Measurements from ENCODE around the gene DHRS11. TPM values are rescaled to one million over a fixed set of nuclear protein-coding genes. Genes with fewer than 3 reads are reported as not detected.

DHRS11 gene
- polyA plus RNA-seq, 1 of the 3 experiments (the other 2 are of a cell fraction): 31.6 TPM

DNA sequence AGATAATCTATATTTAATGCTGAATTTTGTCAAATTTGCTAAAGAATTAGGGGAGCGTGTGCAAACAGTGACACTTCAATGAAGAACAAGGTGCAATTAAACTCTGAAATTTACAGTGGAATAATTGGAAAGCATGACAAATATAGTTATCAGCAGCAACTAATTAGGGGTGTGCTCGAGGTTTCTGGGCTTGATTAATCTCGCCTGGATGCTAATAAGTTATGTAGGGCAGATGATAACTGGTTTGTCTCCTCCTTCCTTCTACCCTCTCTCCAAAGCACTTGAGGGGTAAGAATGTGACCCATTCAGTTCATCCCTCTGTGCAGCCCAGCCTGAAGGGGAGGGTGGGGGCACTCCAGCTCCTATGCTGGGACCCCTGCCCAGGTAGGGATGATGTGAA is 31.6 kb downstream of the DHRS11 start:
- no peaks in the 10 kb centered on the region for H3K36me3 ChIP-seq (replicated peaks in 1 of 2; ENCODE audit: control insufficient read depth in 1 of 2, insufficient read depth in 2 of 2, low read length in 1 of 2)
- no peak overlapping the region for H3K27ac ChIP-seq (ENCODE audit: low read depth in 2 of 2, low read length in 1 of 2)
- H3K9me2 ChIP-seq: no peaks in the 10 kb centered on the region
- H3K9me3 ChIP-seq: no peaks in the 10 kb centered on the region
- H3K79me2 ChIP-seq (ENCODE audit: insufficient read depth): no peaks in the 10 kb centered on the region
- H2AFZ ChIP-seq (ENCODE audit: low read depth): no peak overlapping the region
- TF ChIP-seq, protein P1, sequence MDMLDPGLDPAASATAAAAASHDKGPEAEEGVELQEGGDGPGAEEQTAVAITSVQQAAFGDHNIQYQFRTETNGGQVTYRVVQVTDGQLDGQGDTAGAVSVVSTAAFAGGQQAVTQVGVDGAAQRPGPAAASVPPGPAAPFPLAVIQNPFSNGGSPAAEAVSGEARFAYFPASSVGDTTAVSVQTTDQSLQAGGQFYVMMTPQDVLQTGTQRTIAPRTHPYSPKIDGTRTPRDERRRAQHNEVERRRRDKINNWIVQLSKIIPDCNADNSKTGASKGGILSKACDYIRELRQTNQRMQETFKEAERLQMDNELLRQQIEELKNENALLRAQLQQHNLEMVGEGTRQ (IDR thresholded peaks at IDR 0.05; ENCODE audit: borderline replicate concordance, low read depth, low read length): no peak
- TF ChIP-seq RXRA (IDR thresholded peaks at IDR 0.05; ENCODE audit: borderline replicate concordance, low read depth): no peak
- TF ChIP-seq MEF2A (IDR thresholded peaks at IDR 0.05; ENCODE audit: borderline replicate concordance, low read depth): no peak
- TF ChIP-seq TCF12 (IDR thresholded peaks at IDR 0.05): no peak
- no peak for TF ChIP-seq JUND (IDR thresholded peaks at IDR 0.05)
- no peak for TF ChIP-seq RCOR1 (IDR thresholded peaks at IDR 0.05; ENCODE audit: low read length)
- TF ChIP-seq SMC3 (IDR thresholded peaks at IDR 0.05; ENCODE audit: low read depth, low read length): no peak
- no peak for TF ChIP-seq SIN3A (IDR thresholded peaks at IDR 0.05; ENCODE audit: borderline replicate concordance, low read depth, low read length)
- no peaks in the 10 kb centered on the region for H3K27me3 ChIP-seq (ENCODE audit: insufficient read depth)
- no peaks in the 10 kb centered on the region for H3F3A ChIP-seq (replicated peaks; ENCODE audit: insufficient read depth)
- H3K4me2 ChIP-seq: no peak overlapping the region
- 58% methylated on average over 3 of the region's 3 CpGs for WGBS (ENCODE audit: low lambda C conversion rate)
- CTCF ChIA-PET: interaction anchor here (1.0 to 13.5 kb wide), 4 partner anchors 9 to 617 kb away, joined by 4 to 236 read pairs (median 46); partner anchors contain the start of gene MRM1
- POLR2A ChIA-PET: no interaction called here
- DNase-seq: no peak
- H3K9ac ChIP-seq: no peak overlapping the region
- H3K4me1 ChIP-seq (ENCODE audit: control insufficient read depth in 1 of 2, insufficient read depth in 2 of 2, low read depth in 1 of 2, low read length in 1 of 2): peaks cover 0 to 10% of the 10 kb centered on the region in 2 experiments; a peak in 1 of 4 replicates
- H3K4me3 ChIP-seq (ENCODE audit: low read depth in 2 of 2, low read length in 1 of 2): no peak overlapping the region
- H4K20me1 ChIP-seq (ENCODE audit: insufficient read depth): no peaks in the 10 kb centered on the region

DNA sequence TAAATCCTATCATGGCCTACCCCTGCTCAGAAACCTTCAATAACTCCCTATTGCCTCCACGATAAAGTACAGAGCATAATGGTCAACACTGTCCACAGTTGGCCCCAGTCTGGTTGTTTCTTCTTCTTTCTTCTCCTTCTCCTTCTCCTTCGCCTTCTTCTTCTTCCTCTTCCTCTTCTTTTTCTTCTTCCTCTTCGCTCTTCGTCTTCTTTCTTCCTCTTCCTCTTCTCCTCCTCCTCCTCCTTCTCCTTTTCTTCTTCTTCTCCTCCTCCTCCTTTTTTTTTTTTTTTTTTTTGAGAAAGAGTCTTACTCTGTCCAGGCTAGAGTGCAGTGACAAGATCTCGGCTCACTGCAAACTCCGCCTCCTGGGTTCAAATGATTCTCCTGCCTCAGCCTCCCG is 33.5 kb downstream of the DHRS11 start:
- Histone ChIP-seq H3K79me2 (ENCODE audit: insufficient read depth) (no peaks in the 10 kb centered on the region), H3K9me3 (no peaks in the 10 kb centered on the region), H3K9me2 (no peaks in the 10 kb centered on the region), H2AFZ (ENCODE audit: low read depth) (no peak overlapping the region), H3K4me3 (ENCODE audit: low read depth in 2 of 2, low read length in 1 of 2) (no peak overlapping the region), H3K4me2 (no peak overlapping the region), H4K20me1 (ENCODE audit: insufficient read depth) (no peaks in the 10 kb centered on the region), H3K27ac (ENCODE audit: low read depth in 2 of 2, low read length in 1 of 2) (no peak overlapping the region), H3K36me3 (replicated peaks in 1 of 2; ENCODE audit: control insufficient read depth in 1 of 2, insufficient read depth in 2 of 2, low read length in 1 of 2) (no peaks in the 10 kb centered on the region), H3K27me3 (ENCODE audit: insufficient read depth) (no peaks in the 10 kb centered on the region), H3K9ac (no peak overlapping the region), H3K4me1 (ENCODE audit: control insufficient read depth in 1 of 2, insufficient read depth in 2 of 2, low read depth in 1 of 2, low read length in 1 of 2) (peaks cover 0 to 18% of the 10 kb centered on the region in 2 experiments; a peak in 1 of 4 replicates), H3F3A (replicated peaks; ENCODE audit: insufficient read depth) (no peaks in the 10 kb centered on the region)
- TF ChIP-seq, protein P2, sequence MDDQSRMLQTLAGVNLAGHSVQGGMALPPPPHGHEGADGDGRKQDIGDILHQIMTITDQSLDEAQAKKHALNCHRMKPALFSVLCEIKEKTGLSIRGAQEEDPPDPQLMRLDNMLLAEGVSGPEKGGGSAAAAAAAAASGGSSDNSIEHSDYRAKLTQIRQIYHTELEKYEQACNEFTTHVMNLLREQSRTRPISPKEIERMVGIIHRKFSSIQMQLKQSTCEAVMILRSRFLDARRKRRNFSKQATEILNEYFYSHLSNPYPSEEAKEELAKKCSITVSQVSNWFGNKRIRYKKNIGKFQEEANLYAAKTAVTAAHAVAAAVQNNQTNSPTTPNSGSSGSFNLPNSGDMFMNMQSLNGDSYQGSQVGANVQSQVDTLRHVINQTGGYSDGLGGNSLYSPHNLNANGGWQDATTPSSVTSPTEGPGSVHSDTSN (IDR thresholded peaks at IDR 0.05): no peak
- TF ChIP-seq ELF1 (IDR thresholded peaks at IDR 0.05) (no peak), TAF1 (IDR thresholded peaks at IDR 0.05; ENCODE audit: borderline replicate concordance, low read depth, low read length) (no peak), CHD2 (IDR thresholded peaks at IDR 0.05; ENCODE audit: low read length, partially characterized antibody) (no peak), FOXJ3 (CRISPR knock-in tag; IDR thresholded peaks at IDR 0.05) (no peak), NRF1 (IDR thresholded peaks at IDR 0.05; ENCODE audit: low read depth, low read length) (no peak), RFX5 (IDR thresholded peaks at IDR 0.05; ENCODE audit: low read length) (no peak)
- TF ChIP-seq, protein P3, sequence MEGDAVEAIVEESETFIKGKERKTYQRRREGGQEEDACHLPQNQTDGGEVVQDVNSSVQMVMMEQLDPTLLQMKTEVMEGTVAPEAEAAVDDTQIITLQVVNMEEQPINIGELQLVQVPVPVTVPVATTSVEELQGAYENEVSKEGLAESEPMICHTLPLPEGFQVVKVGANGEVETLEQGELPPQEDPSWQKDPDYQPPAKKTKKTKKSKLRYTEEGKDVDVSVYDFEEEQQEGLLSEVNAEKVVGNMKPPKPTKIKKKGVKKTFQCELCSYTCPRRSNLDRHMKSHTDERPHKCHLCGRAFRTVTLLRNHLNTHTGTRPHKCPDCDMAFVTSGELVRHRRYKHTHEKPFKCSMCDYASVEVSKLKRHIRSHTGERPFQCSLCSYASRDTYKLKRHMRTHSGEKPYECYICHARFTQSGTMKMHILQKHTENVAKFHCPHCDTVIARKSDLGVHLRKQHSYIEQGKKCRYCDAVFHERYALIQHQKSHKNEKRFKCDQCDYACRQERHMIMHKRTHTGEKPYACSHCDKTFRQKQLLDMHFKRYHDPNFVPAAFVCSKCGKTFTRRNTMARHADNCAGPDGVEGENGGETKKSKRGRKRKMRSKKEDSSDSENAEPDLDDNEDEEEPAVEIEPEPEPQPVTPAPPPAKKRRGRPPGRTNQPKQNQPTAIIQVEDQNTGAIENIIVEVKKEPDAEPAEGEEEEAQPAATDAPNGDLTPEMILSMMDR (IDR thresholded peaks at IDR 0.05): no peak
- POLR2A ChIA-PET: no interaction called here
- DNase-seq: no peak
- CTCF ChIA-PET: interaction anchor here (0.5 to 13.5 kb wide), 56 partner anchors 10 to 748 kb away, joined by 3 to 236 read pairs (median 4); partner anchors contain the start of genes GGNBP2 and MRM1
- WGBS (ENCODE audit: low lambda C conversion rate): 73% methylated on average over 7 of the region's 7 CpGs
